ENCODE results near the gene RRAGD.

DNA sequence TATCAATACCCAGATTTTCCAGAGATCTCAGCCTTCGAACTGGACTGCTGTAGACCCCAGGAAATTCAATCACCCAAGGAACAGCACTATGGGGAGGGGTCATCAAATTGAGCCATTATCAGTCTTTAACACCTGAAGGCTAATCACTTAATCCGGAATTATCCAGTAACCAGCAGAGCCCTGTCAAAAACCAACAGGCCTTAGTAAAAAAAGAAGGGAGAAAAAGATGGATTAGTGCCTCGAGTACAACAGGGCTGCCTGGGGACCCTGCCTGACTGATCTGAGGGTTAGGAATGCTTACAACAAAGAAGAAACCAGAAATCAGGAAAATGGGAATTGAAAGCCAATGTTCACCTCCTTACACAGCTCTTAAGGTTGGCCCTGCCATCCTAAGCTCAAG is 7.6 kb downstream of the RRAGD start:
- no peak for TF ChIP-seq CTCF (IDR thresholded peaks at IDR 0.05)
- no peak for TF ChIP-seq ZFX (IDR thresholded peaks at IDR 0.05; ENCODE audit: borderline replicate concordance)
